ENCODE measurements around the gene MYH14. TPM values are rescaled to one million over a fixed set of nuclear protein-coding genes. Genes with fewer than 3 reads are reported as not detected.
"Not testable (repeated sequence)": the region's sequence is repeated elsewhere in the genome, so short reads cannot be mapped to it uniquely, and the experiment has no call there.

Gene MYH14
- total RNA-seq, 1 donor from 2014 or later: 113 TPM

DNA sequence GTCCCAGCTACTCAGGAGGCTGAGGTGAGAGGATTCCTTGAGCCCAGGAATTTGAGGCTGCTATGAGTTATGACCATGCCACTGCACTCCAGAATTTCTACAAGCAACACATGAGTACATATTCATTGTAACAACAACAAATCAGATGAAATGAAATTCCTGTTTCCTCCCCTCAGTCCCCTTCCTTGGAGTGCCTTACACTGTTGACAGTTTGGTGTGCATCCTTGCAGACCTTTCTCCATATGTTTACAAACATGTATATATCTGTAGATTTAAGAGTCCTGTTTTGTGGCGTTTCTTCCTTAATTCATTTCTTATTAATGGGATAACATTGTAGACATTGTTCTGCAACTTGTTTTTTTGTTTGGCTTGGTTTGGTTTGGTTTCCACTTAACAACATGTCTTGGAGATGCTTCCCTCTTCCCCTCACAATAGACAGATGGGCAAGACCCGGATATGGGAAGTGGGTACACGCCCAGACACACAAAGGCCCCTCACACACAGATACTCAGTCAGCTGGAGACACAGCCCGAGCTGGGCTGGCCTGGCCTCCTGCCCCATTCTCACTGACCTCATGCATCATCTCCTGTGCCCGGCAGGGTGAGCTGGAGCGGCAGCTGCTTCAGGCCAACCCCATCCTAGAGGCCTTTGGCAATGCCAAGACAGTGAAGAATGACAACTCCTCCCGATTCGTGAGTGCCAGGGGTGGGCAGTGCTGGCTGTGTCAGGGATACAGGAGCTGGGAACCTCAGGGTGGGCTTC is 21.7 kb downstream of the MYH14 start:
- H3K27me3 ChIP-seq (ENCODE audit: low read depth): no peaks in the 10 kb centered on the region
- no peak overlapping the region for H3K4me3 ChIP-seq
- intact Hi-C loops (cut with DNase I): no loop called here
- no peak for ATAC-seq
- no peaks in the 10 kb centered on the region for H3K4me1 ChIP-seq
- no peak for DNase-seq
- H3K27ac ChIP-seq: no peak overlapping the region
- no peaks in the 10 kb centered on the region for H3K9me3 ChIP-seq
- peaks cover 19% of the 10 kb centered on the region for H3K36me3 ChIP-seq
- TF ChIP-seq, protein P1, sequence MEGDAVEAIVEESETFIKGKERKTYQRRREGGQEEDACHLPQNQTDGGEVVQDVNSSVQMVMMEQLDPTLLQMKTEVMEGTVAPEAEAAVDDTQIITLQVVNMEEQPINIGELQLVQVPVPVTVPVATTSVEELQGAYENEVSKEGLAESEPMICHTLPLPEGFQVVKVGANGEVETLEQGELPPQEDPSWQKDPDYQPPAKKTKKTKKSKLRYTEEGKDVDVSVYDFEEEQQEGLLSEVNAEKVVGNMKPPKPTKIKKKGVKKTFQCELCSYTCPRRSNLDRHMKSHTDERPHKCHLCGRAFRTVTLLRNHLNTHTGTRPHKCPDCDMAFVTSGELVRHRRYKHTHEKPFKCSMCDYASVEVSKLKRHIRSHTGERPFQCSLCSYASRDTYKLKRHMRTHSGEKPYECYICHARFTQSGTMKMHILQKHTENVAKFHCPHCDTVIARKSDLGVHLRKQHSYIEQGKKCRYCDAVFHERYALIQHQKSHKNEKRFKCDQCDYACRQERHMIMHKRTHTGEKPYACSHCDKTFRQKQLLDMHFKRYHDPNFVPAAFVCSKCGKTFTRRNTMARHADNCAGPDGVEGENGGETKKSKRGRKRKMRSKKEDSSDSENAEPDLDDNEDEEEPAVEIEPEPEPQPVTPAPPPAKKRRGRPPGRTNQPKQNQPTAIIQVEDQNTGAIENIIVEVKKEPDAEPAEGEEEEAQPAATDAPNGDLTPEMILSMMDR (IDR thresholded peaks at IDR 0.05): no peak

DNA sequence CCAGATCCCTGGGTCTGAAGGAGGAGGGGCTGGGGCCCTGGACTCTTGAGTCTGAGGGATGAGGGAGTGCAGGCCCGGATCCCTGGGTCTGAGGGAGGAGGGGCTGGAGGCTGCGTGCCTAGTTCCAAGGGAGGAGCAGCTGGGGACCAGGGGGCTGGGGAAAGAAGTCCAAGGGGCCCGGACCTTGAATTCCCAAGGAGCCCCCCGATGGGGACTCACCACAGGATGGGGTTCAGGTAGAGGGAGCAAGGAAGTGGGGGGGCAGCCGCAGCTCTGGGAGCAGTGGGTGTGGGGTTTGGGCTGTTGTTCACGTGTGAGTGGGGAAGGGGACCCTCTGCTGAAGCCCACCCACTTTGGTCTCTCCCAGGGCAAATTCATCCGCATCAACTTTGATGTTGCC is 23.1 kb downstream of the MYH14 start:
- Histone ChIP-seq H3K9me3 (no peaks in the 10 kb centered on the region), H3K4me3 (no peak overlapping the region), H3K36me3 (peaks cover 19% of the 10 kb centered on the region), H3K4me1 (no peaks in the 10 kb centered on the region), H3K27me3 (ENCODE audit: low read depth) (no peaks in the 10 kb centered on the region), H3K27ac (no peak overlapping the region)
- ATAC-seq (no peak), DNase-seq (no peak)
- intact Hi-C loops (cut with DNase I): no loop called here
- TF ChIP-seq, protein P1 (IDR thresholded peaks at IDR 0.05): no peak

DNA sequence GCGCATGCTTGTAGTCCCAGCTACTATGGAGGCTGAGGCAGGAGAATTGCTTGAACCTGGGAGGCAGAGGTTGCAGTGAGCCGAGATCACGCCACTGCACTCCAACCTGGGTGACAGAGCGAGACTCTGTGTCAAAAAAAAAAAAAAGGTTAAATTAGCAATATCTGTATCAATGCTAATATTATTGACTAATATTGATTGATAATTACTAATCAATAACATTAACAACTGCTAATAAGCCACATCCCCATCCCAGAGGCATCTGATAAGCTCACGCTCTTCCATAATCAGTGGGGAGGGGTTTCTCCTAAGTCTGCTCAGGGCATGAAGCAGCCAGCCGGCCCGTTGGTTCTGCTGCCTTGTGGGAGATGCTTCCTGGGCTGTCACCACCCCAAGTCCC is 24.7 kb downstream of the MYH14 start:
- H3K27ac ChIP-seq; H3K4me3 ChIP-seq; H3K4me1 ChIP-seq; H3K27me3 ChIP-seq (ENCODE audit: low read depth); DNase-seq; ATAC-seq; H3K9me3 ChIP-seq; intact Hi-C loops (cut with DNase I): not testable (repeated sequence)
- peaks cover 17% of the 10 kb centered on the region for H3K36me3 ChIP-seq

- ATAC-seq: no peak
- Histone ChIP-seq H3K4me3 (no peak overlapping the region), H3K36me3 (peaks cover 3% of the 10 kb centered on the region), H3K4me1 (peaks cover 19% of the 10 kb centered on the region), H3K9me3 (no peaks in the 10 kb centered on the region), H3K27me3 (ENCODE audit: low read depth) (no peaks in the 10 kb centered on the region), H3K27ac (no peak overlapping the region)
- DNase-seq: no peak
- intact Hi-C loops (cut with DNase I): no loop called here
- TF ChIP-seq, protein P1 (IDR thresholded peaks at IDR 0.05): no peak
These were observed 27.2 kb downstream of the MYH14 start for GRCh38 chr19:50230379-50231351.

- H3K27me3 ChIP-seq (ENCODE audit: low read depth); H3K9me3 ChIP-seq; DNase-seq; H3K27ac ChIP-seq; H3K4me3 ChIP-seq; intact Hi-C loops (cut with DNase I); ATAC-seq; H3K36me3 ChIP-seq: not testable (repeated sequence)
- H3K4me1 ChIP-seq: peaks cover 19% of the 10 kb centered on the region
These were observed 28.0 kb downstream of the MYH14 start for GRCh38 chr19:50231417-50231816.

DNA sequence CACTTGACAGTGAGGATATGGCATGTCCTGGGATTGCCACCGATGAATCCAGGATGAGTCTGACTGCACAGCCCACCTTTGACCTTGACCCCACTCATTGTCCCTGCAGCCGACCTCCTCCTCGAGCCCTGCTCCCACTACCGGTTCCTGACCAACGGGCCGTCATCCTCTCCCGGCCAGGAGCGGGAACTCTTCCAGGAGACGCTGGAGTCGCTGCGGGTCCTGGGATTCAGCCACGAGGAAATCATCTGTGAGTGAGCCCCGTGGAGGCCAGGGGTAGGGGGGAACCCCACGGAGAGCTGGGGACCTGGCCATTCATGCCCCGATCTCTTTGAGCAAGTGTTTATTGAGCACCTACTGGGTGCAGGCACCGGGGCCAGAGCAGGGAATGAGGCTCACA is 28.4 kb downstream of the MYH14 start:
- H3K27ac ChIP-seq: no peak overlapping the region
- no peak for DNase-seq
- intact Hi-C loops (cut with DNase I): no loop called here

More for the DNA sequence above, 28.4 kb downstream of the MYH14 start:
- no peaks in the 10 kb centered on the region for H3K9me3 ChIP-seq
- no peak overlapping the region for H3K4me3 ChIP-seq
- peaks cover 19% of the 10 kb centered on the region for H3K4me1 ChIP-seq
- TF ChIP-seq, protein P1 (IDR thresholded peaks at IDR 0.05): no peak
- no peak for ATAC-seq
- no peaks in the 10 kb centered on the region for H3K27me3 ChIP-seq (ENCODE audit: low read depth)
- peaks cover 3% of the 10 kb centered on the region for H3K36me3 ChIP-seq

Measured in lower lobe of right lung (tissue), 2 donors.